ENCODE measurements around the gene ZFTA. TPM values are rescaled to one million over a fixed set of nuclear protein-coding genes. Genes with fewer than 3 reads are reported as not detected.

ZFTA gene
- total RNA-seq, 4 donors from 2014 or later, result 6.9 to 18.6 (median 11.8) TPM

DNA sequence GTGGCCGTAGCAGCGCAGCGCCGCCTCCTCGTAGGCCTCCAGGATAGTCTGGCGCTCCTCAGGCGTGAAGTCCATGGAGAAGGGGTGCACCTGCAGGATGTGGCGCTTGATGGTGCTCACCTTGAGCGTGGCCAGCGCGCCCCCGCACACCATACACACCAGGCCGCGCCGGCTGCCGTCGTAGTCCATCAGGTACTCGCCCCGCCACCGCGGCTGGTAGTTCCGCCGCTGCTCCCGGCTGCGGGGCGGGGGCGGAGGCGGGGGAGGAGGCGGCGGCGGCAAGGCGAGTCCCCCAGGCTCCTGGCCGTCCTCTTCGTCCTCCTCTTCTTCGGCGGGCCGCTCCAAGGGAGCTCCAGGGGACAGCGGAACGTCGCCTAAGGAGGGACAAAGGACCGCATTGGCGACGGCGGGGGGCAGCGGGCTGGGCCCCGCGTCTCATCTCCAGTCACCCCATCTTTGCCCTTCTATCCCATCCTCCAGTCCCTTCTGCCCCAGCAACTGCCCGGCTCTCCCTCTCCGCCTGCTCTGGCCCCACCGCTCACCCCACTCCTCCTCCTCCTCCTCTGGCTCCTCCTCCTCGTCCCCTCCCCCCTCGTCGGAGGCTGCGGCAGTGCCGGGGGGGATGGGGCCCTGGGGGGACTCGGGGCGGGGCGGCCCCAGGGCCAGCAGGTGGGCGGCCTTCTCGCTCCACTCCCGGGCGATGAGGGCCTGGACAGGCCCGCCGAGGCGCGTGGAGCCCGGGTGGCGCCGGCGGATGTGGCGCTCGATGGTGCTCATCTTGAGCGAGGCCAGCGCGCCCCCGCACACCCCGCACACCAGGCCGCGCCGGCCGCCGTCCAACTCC is 4.9 kb downstream of the ZFTA start:
- peak overlapping the region in 3 of 4 donors; percentile 10 to 58 (median 49) for H3K27ac ChIP-seq
- TF ChIP-seq POLR2A (IDR thresholded peaks at IDR 0.05), result no peak
- TF ChIP-seq, protein P1, sequence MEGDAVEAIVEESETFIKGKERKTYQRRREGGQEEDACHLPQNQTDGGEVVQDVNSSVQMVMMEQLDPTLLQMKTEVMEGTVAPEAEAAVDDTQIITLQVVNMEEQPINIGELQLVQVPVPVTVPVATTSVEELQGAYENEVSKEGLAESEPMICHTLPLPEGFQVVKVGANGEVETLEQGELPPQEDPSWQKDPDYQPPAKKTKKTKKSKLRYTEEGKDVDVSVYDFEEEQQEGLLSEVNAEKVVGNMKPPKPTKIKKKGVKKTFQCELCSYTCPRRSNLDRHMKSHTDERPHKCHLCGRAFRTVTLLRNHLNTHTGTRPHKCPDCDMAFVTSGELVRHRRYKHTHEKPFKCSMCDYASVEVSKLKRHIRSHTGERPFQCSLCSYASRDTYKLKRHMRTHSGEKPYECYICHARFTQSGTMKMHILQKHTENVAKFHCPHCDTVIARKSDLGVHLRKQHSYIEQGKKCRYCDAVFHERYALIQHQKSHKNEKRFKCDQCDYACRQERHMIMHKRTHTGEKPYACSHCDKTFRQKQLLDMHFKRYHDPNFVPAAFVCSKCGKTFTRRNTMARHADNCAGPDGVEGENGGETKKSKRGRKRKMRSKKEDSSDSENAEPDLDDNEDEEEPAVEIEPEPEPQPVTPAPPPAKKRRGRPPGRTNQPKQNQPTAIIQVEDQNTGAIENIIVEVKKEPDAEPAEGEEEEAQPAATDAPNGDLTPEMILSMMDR (IDR thresholded peaks at IDR 0.05 in 4 of 5, conservative IDR thresholded peaks at IDR 0.05 in 1 of 5), result no peak
- ATAC-seq (no peak), DNase-seq (no peak)
- intact Hi-C loops (cut with DNase I; ENCODE audit: low total_unique reads), result loop anchor here (10.0 kb wide), 1 partner anchor 111 kb away; no protein-coding TSS in a partner anchor
- peak overlapping the region; percentile 46 to 68 (median 56) for H3K4me3 ChIP-seq
- in situ Hi-C loops (cut with MboI; ENCODE audit: low sequenced_read_pairs in 4 of 4), result loop anchor here in 1 of 4 donors (10.0 kb wide), 1 partner anchor 181 kb away; no protein-coding TSS in a partner anchor
- peaks cover 8 to 18% of the 10 kb centered on the region in 2 donors for H3K4me1 ChIP-seq
- H3K27me3 ChIP-seq, result no peaks in the 10 kb centered on the region
- no peaks in the 10 kb centered on the region for H3K9me3 ChIP-seq
- peaks cover 0 to 2% of the 10 kb centered on the region in 2 donors for H3K36me3 ChIP-seq

GRCh38 chr11:63762654-63763495 is 5.7 kb downstream of the ZFTA start:
- intact Hi-C loops (cut with DNase I; ENCODE audit: low total_unique reads) (loop anchor here (10.0 kb wide), 1 partner anchor 112 kb away; no protein-coding TSS in a partner anchor), in situ Hi-C loops (cut with MboI; ENCODE audit: low sequenced_read_pairs in 4 of 4) (loop anchor here in 1 of 4 donors (10.0 kb wide), 1 partner anchor 182 kb away; no protein-coding TSS in a partner anchor)
- no peak for DNase-seq
- Histone ChIP-seq H3K27me3 (no peaks in the 10 kb centered on the region), H3K4me1 (peaks cover 8 to 18% of the 10 kb centered on the region in 2 donors), H3K4me3 (peak overlapping the region; percentile 46 to 68 (median 56)), H3K36me3 (peaks cover 0 to 10% of the 10 kb centered on the region in 2 donors), H3K9me3 (no peaks in the 10 kb centered on the region), H3K27ac (peak overlapping the region; percentile 14 to 58 (median 40))
- TF ChIP-seq POLR2A (IDR thresholded peaks at IDR 0.05), result no peak
- TF ChIP-seq, protein P1 (IDR thresholded peaks at IDR 0.05 in 4 of 5, conservative IDR thresholded peaks at IDR 0.05 in 1 of 5), result no peak
- peak; percentile 24 to 34 for ATAC-seq

DNA sequence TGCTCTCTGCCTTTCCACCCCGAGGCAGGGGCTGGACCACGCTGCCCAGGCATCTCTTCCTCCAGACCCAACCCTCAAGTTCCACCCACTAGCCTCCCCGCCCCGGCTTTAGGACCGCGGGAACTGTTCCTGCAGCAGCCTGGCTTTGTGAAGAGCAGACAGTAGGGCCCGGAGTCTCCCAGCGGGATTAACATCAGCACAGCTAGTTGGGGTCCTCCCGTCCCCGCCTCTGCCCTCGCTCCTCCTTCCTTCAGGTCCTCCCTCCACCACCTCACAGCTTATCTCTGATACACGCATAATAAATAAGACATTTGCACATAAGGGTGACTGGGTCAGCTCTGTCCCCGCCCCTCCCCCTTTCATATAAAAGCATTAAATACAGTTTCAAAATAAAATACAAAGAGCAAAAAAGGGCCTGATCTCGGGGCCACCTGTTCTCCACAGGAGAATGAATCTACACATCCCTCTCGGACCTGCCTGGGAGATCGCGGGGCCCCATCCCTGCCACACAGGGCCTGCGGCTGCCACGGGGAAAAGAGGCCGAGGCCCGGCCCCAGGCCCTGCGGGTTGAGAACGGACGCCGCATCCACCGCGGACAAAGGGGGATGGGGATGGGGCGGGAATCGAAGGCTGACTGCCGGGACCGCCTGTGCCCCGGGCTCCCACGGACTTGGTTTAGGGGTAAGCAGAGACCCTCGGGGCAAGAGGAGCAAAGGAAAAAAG is 6.5 kb downstream of the ZFTA start:
- H3K4me1 ChIP-seq, result peaks cover 6 to 17% of the 10 kb centered on the region in 2 donors
- TF ChIP-seq POLR2A (IDR thresholded peaks at IDR 0.05), result no peak
- TF ChIP-seq, protein P1 (IDR thresholded peaks at IDR 0.05 in 4 of 5, conservative IDR thresholded peaks at IDR 0.05 in 1 of 5), result no peak
- intact Hi-C loops (cut with DNase I; ENCODE audit: low total_unique reads), result loop anchor here (10.0 kb wide), 1 partner anchor 113 kb away; no protein-coding TSS in a partner anchor
- peak overlapping the region in 2 of 4 donors; percentile 9 to 14 for H3K27ac ChIP-seq
- no peaks in the 10 kb centered on the region for H3K9me3 ChIP-seq
- in situ Hi-C loops (cut with MboI; ENCODE audit: low sequenced_read_pairs in 4 of 4), result loop anchor here in 1 of 4 donors (10.0 kb wide), 1 partner anchor 183 kb away; no protein-coding TSS in a partner anchor
- H3K4me3 ChIP-seq, result peak overlapping the region; percentile 46 to 68 (median 56)
- DNase-seq (peak in 1 of 2 donors; percentile 20), ATAC-seq (no peak)
- peaks cover 0 to 17% of the 10 kb centered on the region in 2 donors for H3K36me3 ChIP-seq
- H3K27me3 ChIP-seq, result no peaks in the 10 kb centered on the region

DNA sequence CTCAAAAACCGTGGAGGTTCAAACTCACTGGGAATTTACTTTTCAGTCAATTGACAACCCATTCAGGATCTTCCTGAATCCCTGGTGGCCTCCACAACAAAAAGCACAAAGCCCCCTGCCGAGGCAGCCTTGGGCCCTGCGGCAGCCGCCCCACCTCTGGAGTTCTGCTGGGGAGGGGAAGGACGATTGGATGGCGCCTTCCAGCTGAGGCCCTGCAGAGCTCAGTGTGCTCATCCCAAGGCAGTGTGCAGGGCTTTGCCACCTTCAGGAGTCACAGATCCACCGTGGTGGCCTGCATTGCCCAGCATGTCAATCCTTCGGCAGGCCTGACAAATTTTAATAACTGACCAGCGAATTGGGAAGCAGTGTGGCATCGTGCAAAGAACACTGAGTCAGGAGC is 7.4 kb downstream of the ZFTA start:
- TF ChIP-seq POLR2A (IDR thresholded peaks at IDR 0.05), result no peak
- TF ChIP-seq, protein P1 (IDR thresholded peaks at IDR 0.05 in 4 of 5, conservative IDR thresholded peaks at IDR 0.05 in 1 of 5), result no peak
- H3K9me3 ChIP-seq, result no peaks in the 10 kb centered on the region
- peaks cover 0 to 26% of the 10 kb centered on the region in 2 donors for H3K36me3 ChIP-seq
- no peak overlapping the region for H3K27ac ChIP-seq
- DNase-seq, result no peak
- ATAC-seq, result no peak
- H3K4me1 ChIP-seq, result peaks cover 0 to 9% of the 10 kb centered on the region in 2 donors
- intact Hi-C loops (cut with DNase I; ENCODE audit: low total_unique reads) (loop anchor here (10.0 kb wide), 1 partner anchor 114 kb away; no protein-coding TSS in a partner anchor), in situ Hi-C loops (cut with MboI; ENCODE audit: low sequenced_read_pairs in 4 of 4) (loop anchor here in 1 of 4 donors (10.0 kb wide), 1 partner anchor 184 kb away; no protein-coding TSS in a partner anchor)
- H3K4me3 ChIP-seq, result no peak overlapping the region
- H3K27me3 ChIP-seq, result no peaks in the 10 kb centered on the region
